GM12873 (cell line): ENCODE measurements around the gene RANBP1.

Experiments used
- TF ChIP-seq, protein P1 (sequence below): IDR thresholded peaks from 2 replicates; pipeline ENCODE4 v1.5.1; 2012; ENCODE audit warnings: low read depth, mild to moderate bottlenecking, moderate library complexity, low read length, control low read depth; ENCODE audit not compliant: insufficient read depth; ENCODE audit errors: missing control alignments

RANBP1 gene

DNA sequence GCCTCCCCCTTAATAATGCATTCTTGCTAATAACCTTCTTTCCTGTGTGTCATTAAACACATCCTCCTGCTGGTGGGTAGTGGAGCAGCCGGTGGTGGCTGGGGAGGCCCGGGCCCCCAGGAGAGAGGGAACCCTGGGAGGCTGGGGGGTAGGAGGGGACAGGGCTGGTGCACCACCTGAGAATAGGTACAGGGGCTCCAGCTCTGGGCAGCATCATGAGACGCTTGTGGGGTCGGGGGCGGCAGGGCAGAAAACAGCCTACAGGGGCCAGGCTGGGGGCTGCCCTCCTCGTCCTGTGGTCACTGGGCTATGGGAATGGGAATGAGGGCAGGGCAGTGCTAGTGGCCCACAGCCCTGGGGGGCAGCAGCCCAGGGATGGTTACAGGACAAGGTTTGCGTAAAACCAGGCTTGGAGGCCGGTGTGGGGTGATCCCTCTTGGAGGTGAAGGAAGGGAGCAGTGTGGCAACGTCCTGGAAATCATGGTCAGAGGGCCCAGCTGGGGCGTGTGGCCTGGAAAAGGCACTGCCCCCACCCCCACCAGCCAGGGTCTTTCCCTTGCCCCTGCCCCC, 53.4 kb downstream of the RANBP1 start:
- TF ChIP-seq, protein P1, sequence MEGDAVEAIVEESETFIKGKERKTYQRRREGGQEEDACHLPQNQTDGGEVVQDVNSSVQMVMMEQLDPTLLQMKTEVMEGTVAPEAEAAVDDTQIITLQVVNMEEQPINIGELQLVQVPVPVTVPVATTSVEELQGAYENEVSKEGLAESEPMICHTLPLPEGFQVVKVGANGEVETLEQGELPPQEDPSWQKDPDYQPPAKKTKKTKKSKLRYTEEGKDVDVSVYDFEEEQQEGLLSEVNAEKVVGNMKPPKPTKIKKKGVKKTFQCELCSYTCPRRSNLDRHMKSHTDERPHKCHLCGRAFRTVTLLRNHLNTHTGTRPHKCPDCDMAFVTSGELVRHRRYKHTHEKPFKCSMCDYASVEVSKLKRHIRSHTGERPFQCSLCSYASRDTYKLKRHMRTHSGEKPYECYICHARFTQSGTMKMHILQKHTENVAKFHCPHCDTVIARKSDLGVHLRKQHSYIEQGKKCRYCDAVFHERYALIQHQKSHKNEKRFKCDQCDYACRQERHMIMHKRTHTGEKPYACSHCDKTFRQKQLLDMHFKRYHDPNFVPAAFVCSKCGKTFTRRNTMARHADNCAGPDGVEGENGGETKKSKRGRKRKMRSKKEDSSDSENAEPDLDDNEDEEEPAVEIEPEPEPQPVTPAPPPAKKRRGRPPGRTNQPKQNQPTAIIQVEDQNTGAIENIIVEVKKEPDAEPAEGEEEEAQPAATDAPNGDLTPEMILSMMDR: no peak

DNA sequence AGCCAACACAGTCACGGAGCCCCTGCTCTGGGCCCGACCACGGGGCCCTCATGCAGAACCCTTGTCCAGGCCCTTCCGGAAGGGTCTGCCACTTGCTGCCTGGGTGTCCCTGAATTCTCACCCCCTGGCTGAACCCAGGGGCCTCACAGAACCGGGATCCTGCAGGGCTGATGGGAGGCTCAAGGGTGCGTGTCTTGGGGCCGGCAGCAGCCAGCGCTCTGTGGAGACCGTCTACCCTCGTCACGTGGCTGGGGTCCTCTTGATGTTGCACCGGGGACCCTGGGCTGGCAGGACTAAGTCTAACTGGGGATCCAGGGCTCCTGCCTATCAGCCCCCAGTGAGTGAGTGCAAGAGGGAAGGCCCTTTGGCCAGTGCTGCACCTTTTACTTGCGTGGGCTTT, 54.3 kb downstream of the RANBP1 start:
- TF ChIP-seq, protein P1: no peak

DNA sequence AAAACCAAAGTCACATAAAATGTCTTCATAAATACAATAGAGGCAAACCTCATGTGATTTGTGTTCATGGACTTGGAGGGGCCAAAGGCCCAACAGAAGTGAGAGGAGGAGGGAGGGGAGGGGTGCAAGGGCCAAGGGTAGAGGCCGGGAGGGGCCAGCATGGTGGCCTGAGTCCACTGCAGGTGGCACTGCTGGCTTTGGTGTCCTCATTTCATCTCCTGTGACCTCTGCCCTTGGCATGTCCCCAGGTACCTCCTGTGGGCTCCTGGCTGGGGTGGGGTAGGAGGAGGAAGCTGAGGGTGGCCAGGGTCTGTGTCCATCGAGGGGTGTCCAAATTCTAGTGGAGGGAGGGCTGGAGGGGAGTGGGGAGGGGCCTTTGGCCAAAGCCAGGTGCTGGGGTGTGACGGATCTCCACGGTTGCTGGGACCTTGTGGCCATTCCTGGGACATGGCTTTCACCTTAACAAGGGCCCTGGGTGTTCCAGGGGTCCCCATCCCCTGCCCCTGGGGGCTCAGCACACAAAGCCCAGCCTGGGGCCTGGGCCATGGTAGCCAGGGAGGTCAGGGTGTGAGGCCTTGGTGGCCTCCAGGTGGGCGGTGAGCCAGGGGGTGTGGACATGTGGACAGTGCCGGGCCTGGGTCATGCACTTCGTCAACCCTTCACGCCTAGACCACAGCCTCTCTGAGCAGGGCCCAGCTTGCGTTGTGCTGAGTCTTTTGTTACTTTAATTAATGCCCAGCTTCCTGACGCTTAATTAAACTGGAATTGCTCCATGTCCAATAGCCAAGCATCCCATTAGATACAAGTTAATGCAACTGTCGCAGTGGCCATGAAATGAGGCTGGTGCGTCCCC, 55.6 kb downstream of the RANBP1 start:
- TF ChIP-seq, protein P1: no peak

DNA sequence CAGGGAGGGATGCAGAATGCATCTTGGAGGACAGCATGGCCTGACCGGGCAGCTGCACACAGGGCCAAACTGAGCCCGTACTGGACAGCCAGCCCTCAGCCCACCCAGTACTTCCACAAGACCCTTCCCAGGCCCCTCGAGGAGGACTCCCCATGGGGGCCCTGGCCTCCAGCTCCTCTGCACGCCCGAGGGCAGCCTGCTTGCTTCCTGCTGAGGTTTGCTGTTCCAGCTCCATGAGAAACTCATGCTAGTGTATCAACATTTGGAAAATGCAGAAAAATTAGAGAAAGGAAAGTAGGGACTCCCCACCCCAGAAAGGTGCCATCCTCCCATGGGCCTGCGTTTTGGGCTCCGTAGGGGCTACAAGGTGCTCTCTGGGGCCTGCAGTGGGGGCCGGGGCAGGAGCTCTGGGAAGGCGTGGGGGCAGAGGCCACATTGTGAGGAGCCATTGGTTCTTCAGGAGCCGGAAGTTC, 56.3 kb downstream of the RANBP1 start:
- TF ChIP-seq, protein P1: no peak

DNA sequence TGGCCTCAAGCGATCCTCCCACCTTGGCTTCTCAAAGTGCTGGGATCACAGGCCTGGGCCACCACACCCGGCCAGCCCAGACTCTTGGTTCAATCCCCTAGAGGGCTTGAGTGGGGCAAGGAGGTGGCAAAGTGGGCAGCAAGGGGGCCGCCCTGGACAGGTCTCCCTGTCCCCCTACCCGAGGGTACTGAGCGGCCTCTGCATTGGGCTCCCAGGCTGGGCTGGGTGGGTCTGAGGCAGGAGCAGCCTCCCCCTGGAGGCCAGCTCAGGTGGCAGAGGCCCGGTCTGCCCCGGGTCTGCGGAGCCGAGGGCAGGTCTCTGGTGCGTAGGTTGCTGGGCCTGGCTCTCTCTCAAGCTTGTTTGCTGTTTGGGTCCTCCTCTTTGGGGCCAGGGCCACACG, 57.3 kb downstream of the RANBP1 start:
- TF ChIP-seq, protein P1: no peak

DNA sequence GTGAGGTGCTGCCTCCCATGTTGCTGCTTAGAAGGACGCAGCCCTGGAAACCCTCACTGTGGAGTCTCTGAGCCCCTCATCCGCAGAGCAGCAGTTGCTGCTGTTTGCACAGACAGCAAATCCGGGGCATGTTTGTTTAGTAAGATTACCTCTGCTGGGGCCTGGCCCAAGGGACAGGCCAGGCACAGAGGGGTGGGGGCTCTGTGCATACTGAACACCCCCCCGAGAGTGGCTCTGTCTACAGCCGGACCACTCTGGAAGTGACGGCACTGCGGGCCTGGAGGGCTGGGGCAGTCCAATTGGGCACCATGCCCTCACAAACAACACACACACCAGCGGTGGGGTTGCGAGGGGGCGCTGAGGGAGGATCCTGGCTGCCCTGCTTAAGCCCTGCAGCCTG, 57.9 kb downstream of the RANBP1 start:
- TF ChIP-seq, protein P1: no peak

DNA sequence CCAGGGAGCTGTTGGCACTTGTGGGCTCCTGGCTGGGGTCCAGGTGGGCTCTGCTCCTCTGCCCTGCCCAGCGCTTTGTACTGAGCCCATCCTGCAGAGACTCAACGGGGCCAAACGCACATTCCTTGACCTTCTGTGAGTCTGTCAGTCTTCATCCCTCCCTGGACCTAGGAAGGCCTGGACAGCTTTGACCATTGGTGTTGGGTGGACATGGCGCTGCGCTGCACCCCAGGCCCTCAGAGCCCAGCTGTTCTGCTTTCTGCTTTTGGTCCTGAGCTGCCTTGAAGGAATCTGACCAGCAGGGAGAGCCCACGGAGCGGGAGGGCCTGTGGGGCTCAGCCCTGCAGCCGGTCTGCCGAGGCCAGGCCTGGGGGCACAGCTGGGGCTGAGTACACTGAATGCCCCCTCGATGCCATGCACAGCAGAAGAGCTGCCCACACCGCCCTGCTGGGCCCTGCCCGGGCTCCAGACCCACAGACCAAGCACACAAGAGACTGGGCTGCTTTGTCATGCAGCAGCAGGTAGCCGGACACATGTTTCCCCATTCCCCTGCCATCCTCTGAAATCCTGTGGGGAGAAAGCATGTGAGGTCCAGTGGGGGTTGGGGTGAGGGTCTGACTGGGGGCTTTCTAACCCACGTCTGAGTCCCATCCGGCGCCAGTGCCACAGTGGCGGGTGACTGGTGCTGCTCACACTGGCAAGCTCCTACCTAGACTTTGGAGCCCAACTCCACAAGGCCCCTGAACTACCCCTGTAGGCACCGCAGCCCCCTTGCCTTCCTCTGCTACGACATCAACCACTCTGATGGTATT, 59.1 kb downstream of the RANBP1 start:
- TF ChIP-seq, protein P1: no peak
